ENCODE results near the gene NUDCD3.

DNA sequence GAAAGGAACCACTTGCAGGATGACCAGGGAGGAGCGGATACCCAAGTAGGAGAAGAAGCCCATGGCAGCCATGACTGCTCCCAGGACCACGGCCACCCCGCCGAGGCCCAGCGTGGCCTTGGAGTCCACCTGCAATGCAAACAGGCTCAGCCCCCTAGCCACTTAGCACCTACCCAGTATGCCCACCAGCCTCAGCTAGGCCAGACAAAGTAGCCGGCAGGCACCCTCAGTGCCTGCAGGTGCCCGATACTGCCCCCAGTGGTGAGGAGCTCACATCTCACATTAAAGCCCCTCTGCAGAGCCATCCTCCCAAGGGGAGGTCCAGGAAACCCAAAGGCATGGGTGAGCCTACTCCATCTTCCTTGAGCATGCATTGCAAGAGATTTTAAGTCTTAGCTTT is 44.0 kb upstream of the NUDCD3 start:
- TF ChIP-seq, protein P1, sequence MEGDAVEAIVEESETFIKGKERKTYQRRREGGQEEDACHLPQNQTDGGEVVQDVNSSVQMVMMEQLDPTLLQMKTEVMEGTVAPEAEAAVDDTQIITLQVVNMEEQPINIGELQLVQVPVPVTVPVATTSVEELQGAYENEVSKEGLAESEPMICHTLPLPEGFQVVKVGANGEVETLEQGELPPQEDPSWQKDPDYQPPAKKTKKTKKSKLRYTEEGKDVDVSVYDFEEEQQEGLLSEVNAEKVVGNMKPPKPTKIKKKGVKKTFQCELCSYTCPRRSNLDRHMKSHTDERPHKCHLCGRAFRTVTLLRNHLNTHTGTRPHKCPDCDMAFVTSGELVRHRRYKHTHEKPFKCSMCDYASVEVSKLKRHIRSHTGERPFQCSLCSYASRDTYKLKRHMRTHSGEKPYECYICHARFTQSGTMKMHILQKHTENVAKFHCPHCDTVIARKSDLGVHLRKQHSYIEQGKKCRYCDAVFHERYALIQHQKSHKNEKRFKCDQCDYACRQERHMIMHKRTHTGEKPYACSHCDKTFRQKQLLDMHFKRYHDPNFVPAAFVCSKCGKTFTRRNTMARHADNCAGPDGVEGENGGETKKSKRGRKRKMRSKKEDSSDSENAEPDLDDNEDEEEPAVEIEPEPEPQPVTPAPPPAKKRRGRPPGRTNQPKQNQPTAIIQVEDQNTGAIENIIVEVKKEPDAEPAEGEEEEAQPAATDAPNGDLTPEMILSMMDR (conservative IDR thresholded peaks at IDR 0.05; ENCODE audit: low read depth in 2 of 2): peak; percentile 84 to 85
- TF ChIP-seq EZH2phosphoT487 (IDR thresholded peaks at IDR 0.05; ENCODE audit: unreplicated experiment) (no peak), EZH2 (IDR thresholded peaks at IDR 0.05; ENCODE audit: low read depth, unreplicated experiment) (no peak)
- TF ChIP-seq, protein P2, sequence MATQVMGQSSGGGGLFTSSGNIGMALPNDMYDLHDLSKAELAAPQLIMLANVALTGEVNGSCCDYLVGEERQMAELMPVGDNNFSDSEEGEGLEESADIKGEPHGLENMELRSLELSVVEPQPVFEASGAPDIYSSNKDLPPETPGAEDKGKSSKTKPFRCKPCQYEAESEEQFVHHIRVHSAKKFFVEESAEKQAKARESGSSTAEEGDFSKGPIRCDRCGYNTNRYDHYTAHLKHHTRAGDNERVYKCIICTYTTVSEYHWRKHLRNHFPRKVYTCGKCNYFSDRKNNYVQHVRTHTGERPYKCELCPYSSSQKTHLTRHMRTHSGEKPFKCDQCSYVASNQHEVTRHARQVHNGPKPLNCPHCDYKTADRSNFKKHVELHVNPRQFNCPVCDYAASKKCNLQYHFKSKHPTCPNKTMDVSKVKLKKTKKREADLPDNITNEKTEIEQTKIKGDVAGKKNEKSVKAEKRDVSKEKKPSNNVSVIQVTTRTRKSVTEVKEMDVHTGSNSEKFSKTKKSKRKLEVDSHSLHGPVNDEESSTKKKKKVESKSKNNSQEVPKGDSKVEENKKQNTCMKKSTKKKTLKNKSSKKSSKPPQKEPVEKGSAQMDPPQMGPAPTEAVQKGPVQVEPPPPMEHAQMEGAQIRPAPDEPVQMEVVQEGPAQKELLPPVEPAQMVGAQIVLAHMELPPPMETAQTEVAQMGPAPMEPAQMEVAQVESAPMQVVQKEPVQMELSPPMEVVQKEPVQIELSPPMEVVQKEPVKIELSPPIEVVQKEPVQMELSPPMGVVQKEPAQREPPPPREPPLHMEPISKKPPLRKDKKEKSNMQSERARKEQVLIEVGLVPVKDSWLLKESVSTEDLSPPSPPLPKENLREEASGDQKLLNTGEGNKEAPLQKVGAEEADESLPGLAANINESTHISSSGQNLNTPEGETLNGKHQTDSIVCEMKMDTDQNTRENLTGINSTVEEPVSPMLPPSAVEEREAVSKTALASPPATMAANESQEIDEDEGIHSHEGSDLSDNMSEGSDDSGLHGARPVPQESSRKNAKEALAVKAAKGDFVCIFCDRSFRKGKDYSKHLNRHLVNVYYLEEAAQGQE (IDR thresholded peaks at IDR 0.05; ENCODE audit: unreplicated experiment): no peak
